Spleen (tissue), 7 donors: Measurements from ENCODE around the gene PKIG.

Source experiments
- POLR2A ChIP-seq, 3 donors: fragments of 450-650 bp; IDR thresholded peaks; one replicate each; pipeline ENCODE4 v1.5.1; 2017; ENCODE audit warnings: antibody characterized with exemption in 3 of 3, mild to moderate bottlenecking in 1 of 3
- TF ChIP-seq, protein P1 (sequence below), 11 experiments: fragments of 200-600 bp in 7 of 11; fragments of 450-650 bp in 4 of 11; sonication (generic) in 4 of 11; IDR thresholded peaks in 8 of 11; conservative IDR thresholded peaks in 3 of 11; 1 replicate in 7 of 11; 2 replicates in 4 of 11; pipeline versions ENCODE4 v1.4.0 to v1.8.0; 2016 to 2021; ENCODE audit warnings: antibody characterized with exemption in 11 of 11, inconsistent platforms in 4 of 11, mild to moderate bottlenecking in 1 of 11
- donor health status: DM: no; HTN: no; CAD: no; lungs with moderate emphysema.
- donor health status: DM: no; HTN: no; CAD: no.
- donor health status: DM: no; HTN: no; CAD: no.

- no peak for TF ChIP-seq POLR2A (IDR thresholded peaks at IDR 0.05)
- TF ChIP-seq, protein P1, sequence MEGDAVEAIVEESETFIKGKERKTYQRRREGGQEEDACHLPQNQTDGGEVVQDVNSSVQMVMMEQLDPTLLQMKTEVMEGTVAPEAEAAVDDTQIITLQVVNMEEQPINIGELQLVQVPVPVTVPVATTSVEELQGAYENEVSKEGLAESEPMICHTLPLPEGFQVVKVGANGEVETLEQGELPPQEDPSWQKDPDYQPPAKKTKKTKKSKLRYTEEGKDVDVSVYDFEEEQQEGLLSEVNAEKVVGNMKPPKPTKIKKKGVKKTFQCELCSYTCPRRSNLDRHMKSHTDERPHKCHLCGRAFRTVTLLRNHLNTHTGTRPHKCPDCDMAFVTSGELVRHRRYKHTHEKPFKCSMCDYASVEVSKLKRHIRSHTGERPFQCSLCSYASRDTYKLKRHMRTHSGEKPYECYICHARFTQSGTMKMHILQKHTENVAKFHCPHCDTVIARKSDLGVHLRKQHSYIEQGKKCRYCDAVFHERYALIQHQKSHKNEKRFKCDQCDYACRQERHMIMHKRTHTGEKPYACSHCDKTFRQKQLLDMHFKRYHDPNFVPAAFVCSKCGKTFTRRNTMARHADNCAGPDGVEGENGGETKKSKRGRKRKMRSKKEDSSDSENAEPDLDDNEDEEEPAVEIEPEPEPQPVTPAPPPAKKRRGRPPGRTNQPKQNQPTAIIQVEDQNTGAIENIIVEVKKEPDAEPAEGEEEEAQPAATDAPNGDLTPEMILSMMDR (IDR thresholded peaks at IDR 0.05 in 8 of 11, conservative IDR thresholded peaks at IDR 0.05 in 3 of 11): no peak
Observed at GRCh38 chr20:44571362-44571988, 10.9 kb upstream of the PKIG start.
